CD4-positive, alpha-beta T cell treated with Interleukin-6 for 4 hours (primary cell): ENCODE data around the gene VAV2.
A peak's percentile ranks its signal among the peaks of the same experiment; 100 is the strongest.

Source experiments
- DNase-seq: peaks from one replicate; pipeline ENCODE4 v3.0.0-alpha.2; 2020; ENCODE audit warnings: mixed read lengths

The VAV2 gene

DNA sequence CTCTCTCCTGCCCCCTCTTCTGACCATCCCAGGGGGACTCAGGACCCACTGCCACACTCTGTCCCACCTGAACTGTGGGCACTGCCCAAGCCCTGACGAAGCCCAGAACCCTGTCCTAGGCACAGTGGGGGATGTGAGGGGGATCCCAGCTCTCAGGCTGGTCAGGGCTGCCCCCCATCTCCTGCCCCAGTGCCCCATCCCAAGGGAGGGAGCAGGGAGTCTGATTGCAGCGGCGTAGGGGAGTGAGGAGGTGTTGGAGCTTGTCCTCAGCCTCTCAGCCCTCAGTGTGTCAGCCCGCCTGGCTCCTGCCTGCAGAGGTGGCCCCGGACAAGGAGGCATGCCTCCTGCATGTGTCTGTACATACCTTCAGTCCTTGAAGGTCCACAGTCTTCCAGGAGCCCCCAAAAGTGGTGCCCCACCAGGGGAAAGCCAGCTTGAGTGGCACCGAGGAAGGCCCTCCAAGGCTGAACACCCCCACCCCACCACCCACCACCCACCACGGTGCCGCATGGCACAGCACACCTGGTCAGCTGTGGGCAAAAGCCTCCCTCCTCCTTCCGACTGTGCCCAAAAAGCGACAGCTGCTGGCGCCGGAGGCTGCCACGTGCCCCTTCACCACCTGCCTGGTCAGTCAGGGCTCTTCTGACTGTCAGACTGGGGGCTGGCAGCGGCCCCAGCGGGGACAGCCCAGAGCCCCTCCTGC, 254.9 kb downstream of the VAV2 start:
- no peak for DNase-seq

DNA sequence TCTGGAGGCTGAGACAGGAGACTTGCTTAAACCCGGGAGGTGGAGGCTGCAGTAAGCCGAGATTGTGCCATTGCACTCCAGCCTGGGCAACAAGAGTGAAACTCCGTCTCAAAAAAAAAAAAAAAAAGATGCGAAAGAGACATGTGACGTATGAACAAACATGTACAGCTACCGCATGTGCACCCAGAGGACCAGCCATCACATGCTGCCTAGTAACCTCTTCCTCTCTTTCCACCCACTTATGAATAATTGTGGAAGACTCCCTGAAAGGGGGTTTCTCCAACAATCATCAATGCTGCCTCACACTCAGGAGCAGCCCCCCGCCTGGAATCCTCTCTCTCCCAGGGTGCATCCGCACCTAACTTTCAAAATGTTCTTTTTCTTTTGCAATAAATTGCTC, 256.2 kb downstream of the VAV2 start:
- DNase-seq: no peak

DNA sequence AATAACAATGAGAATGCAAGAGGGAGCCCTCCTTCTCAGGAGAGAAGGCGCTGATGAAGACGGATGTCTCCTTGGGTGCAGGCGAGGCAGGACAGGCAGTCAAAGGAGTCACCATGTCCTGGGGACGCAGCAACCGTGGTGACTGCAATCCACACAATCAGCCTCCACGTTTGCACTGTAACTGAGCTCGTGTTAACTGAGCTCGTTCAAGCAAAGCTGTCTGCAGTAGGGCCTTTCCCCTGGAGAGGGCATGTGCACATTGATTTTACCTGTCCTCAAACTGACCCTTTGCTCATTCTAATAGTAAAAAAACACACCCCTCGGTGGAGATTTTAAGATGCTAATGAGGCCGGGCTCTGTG, 256.7 kb downstream of the VAV2 start:
- no peak for DNase-seq

DNA sequence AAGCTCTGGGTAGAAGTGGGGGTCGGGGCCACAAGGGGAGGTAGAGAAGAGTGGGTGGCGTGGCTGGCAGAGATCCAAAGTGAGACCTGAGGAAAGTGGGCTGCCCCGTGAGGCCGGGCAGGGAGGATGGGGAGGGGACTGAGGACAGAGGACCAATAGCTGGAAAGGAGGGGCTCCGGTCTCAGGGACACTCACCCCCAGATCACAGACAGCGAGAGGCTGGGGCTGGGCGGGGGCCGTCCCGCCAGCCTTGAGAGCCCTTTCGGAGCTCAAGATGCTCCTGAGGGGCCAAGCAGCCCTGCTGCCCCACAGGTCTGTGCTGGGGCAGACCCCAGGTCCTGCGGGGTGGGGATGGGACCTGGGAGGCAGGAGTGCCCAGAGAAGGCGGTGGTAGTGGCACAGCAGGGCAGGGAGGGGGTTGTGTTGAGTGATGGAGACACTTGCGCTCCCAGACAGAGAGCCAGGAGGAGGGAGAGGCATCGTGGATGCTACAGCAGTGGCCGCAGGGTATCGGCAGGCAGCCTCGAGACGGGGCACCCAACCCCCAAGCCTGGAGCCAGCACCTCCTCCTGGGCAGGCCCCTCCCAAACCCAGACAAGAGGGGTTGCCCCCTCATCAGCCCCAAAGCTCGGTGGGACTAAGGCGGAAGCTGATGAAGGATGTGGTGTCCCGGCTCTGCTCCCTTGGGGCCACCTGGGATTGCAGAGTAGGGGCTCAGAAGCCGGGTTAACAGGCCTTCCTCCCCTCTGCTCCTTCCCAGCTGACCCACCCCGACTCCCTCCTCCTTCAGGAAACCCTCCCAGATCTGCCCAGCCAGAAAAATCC, 257.3 kb downstream of the VAV2 start:
- no peak for DNase-seq

DNA sequence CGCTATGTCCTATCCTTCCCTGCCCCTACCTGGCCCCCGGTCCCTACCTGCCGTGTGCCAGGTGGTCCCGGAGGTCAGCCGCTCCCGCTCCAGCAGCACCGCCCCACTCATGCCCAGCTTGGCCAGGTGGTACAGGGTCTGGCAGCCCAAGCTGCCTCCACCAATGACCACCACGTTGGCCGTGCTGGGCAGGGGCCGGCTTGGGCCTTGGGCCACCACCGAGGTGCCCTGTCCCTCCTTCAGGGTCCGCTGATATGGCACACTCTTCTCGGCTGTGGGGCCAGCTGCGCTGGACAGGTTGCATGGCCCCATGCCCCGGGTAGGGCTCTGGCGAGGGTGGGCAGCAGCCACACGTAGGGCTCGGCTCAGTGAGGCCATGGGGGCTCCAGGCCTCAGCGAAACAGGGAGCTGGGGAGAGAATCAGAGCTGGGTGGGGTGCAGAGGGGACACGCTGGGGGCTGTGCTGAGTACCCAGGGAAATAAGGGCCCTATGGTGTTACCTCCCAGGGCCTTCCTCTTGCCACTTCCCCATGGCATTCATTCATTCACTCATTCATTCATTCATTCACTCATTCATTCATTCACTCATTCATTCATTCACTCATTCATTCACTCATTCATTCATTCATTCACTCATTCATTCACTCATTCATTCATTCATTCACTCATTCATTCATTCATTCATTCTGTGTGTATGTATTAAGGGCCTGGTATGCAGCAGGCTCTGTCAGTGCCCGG, 258.2 kb downstream of the VAV2 start:
- DNase-seq: no peak

DNA sequence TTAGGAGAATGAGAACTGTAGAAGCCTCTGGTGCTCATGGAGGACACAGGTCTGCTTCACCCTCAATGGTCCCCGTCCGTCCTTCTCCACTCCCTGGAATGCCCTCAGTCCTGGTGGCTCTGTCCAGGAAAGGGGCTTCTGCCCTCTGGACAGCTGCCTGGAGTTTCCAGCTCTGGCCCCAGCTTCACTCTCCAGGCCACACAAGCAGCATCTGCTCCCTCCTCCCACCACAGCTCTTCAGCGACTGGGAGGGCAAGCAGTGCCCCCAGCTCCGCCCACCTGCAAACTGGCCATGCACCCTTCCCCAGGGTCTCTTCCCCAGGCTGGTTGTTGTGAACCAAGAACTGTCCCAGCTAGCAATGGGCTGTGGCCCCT, 258.7 kb downstream of the VAV2 start:
- DNase-seq: no peak

DNA sequence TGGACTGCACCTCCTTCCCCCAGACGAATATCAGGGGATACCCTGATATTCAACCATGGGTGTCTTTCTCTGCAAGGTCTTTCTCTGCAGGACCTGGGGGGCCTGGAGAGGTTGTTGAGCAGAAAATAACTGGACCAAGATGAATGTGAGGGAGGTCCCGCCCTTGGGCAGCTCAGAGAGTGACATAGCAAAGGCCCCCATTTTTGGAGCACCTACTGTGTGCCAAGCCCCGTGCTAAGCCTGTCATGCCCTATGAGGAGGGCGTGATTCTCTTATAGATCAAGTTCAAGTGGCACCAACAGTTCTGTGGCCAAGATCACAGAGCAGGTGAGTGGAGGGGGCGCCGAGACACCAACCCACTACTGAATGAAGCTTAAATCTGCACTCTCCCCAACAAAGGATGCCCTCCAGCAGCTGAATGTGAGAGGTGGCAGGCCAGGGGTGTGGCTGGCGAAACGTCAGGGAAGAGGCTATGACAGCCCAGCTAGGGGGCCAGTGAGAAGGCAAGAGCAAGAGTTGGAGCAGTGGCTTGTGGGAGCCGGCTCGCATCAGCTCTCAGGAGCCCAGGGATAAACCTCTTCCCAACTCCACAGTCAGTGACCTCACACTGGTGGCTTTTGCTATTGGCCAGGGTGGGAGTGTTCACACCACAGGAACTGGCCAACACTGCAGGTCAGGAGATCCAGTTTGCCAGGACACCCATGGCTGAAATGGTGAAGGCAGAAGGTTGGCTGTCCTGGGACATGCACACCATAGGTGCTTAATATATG, 259.3 kb downstream of the VAV2 start:
- DNase-seq: no peak

DNA sequence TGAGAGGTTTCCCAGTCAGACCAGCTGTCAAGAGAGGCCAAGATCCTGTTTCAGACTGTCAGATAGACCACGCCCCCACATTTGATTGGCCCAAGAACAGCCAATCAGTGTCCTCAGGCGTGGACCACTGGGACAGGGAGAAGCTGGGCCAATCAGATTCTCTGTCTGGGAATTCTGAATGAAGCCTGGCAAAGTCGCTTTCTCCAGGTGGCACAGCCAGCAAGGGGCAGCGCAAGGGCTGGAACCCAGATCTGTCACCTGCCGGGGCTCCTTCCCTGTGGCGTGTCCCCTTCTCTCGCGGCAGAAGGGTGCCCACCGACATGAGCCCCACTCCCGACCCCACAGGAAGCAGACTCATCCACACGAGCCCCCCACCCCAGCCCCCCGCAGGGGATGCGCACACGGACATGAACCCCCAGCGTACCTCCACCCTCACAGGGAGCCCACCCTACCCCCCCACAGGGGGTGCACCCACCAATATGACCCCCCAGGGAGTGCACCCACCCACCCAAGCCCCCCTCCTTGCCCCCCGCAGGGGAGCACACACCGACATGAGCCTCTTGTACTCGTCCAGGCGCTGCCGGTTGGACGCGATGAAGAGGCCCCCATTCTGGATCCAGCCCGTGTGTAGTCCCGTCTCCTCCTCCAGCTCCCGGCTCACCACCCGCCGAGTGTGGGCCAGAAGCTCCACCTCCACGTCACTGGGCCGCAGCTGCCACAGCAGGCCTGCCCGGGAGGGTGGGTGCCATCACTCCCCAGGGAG, 260.1 kb downstream of the VAV2 start:
- no peak for DNase-seq

DNA sequence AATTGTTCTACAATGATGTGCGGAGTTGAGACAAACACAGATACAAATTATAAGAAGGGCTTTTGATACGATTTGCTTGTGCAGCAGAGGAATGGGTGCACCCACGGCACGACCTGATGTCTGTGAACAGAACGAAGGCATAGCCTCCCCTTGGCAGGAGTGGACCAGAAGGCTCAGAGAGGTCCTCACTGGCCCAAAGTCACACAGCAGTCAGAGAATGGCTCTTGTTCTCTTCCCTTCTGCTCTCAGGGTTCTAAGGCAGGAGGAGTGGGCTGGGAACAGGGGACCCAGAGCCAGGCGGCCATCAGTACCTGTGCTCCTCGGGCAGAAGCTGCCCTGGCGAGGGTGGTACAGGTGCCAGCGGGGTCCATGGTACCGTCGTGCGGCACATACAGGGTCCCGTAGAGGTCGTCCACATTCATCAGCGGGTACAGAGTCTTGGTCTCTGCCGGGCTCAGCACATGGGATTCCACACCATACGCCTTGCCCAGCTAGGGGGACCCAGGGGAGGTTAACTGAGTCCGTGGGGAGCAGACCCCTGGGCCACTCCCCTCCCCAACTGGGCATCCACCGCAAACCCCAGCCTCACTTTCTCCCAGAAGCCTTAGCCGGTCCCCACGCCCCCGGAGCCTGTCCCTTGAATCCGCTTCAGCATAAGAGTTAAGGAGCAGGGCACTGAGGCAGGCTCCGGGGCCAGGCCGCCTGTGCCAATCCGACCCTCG, 261.0 kb downstream of the VAV2 start:
- DNase-seq: no peak

DNA sequence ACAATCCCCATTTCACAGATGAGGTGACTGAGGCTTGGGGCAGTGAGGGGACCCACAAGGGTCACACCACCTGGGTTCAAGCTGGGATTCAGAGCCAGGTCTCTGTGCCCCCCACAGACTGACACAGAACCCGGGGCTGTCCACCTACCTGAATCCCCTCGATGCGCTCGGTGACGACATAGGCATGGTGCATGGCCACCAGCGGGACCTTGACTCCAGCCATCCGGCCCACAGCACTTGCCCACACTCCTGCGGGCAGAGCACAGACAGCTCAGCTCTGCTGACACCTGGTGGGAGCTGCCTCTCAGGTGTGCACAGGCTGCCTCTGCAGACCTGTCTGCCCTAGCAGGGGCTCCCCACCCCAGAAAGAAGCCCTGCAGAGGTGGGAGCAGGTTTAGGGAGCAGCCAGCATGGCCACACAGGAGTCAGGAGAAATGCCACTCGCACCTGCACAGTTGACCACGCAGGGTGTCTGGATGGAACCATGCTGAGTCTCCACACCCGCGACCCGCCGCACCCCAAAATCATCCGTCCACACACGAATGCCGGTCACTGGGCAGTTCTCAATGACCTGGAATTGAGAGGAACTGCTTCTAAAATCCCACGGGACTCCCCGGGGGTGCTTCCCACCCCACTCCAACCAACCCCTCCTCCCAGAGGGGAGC, 262.4 kb downstream of the VAV2 start:
- DNase-seq: no peak

DNA sequence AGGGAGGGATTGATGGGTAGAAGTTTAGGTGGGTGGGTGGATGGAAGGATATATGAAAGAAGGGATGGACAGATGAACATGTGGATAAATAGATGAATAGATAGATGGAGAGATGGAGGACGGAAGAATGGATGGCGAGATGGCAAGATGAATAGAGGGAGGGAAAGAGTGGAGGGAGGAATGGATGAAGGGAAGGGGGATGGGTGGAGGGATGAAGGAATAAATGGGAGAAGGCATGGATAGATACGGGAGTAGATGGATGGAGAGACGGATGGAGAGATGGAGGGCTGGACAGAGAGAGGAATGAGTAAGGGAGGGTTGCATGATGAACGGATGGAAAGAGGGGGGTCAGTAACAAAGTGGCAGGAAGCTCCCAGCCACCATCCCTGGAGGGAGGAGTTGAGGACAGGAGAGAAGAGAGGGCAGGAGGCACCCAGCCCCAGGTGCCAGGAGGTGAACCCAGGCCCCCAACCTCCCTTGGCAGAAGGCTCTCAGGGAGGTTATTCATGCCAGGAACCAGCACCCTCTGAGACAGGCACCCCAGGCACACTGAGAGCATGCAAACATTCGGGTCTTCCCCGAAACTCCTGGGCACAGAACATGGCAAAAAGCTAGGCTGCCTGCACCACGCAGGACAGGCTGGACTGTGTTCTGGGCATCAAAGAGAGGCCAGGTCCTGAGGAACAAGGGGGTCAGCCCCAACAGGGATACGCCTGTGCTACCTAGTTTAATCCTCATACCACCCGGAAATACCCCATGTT, 263.1 kb downstream of the VAV2 start:
- DNase-seq: no peak

DNA sequence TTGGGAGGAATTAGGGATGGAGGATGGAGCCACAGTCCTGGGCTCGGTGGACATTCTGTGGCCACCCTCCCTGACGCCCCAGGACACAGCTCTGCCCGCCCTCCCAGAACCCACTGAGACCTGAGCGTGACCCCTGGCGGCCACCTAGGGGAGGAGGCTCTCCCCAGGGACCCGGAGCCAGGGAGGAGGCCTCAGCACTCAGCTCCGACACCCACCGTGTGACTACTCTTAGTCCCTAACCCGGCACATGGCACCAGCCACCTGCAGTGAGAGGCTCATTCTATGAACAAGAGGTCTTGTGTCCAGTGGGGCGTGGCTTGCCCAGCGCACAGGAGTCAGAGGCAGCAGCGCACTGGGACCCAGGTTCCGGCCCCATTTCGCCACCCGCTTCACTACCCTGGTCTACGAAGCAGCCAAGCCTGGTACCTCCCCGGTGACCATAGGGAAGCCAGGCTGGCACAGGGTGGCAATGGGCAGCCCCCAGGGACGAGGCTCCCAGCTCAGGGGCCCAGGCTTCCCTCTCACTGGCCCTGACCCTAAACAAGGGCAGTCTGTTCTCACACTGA, 264.2 kb downstream of the VAV2 start:
- no peak for DNase-seq

DNA sequence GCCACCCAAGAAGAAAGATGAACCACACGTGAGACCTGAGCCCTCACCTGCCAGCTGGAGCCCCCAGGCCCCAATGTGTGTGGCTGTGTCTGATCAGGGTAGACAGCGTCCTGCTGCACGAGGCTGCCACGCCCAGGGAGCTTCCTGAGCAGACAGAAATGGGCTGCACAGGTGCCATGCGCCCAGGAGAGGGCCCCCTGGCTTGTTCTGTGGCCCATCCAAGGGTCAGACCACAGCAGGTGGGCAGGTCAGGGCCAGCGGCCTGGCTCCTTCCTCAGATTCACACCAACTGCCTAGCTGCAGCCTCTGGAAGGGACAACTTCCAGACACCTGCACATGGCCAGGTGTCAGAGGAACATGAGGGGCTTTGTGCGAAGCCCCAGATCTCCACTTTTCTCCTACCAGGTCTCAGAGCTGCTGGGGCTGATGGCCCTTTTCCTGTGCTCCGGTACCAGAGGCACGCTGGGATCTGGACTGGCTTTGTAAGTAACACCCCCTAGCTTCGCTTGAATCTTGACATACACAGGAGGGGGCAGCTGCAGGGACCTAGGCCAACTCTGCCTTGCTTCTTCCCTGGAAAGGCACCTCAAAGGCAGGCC, 264.7 kb downstream of the VAV2 start:
- no peak for DNase-seq

DNA sequence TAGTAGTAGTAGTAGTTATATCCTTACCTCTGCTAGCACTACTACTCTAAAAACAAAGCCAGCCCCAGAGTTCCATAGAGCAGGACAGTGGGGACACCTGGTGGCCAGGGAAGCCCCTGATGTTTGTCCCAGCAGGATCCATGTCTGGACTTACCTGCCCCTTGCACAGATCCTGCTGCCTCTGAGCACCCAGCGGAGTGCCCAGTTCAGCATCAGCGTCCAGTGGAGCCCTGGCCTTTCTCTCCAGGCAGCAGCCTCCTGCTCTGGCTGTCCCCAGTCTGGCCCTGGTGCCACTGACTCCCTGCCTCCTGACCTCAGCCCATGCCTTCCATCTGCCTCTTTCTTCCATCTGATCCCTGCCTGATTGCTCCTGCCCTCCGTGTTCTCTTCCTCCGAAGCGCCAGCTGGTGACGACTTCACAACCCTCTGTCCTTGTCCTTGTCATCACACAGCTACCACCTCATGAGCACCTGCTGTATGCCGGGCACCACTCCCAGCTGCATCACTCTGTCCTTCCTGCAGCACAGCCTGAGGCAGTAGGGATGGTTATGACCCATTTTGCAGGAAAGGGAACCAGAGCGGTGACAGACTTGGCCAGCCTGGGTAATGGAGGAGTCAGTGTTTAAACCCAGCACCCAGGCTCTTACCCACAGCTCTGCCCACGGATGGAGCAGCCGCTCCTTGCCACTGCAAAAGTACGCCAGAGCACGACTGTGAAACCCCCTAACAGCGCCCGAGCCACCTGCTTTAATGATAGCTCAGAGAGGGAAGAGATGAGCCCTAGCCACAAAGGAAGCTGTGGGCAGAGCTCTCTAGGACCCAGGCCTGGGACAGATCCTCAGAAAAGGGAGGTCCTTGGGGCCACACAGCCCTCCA, 265.5 kb downstream of the VAV2 start:
- peak; percentile 77 for DNase-seq

DNA sequence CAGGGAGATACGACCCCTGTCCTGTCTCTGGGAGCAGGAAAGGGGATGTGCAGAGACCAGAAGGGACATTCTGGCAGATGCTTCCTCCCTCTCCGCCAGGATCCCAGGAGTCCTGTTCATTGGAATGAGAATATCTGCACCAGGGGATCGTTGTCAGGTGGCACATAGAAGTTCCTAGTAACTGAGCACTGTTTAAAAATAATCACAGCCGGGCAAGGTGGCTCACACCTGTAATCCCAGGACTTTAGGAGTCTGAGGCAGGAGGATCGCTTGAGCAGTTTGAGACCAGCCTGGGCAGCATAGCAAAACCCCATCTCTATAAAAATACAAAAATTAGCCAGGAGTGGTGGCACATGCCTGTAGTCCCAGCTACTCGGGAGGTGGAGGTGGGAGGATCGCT, 266.2 kb downstream of the VAV2 start:
- no peak for DNase-seq

DNA sequence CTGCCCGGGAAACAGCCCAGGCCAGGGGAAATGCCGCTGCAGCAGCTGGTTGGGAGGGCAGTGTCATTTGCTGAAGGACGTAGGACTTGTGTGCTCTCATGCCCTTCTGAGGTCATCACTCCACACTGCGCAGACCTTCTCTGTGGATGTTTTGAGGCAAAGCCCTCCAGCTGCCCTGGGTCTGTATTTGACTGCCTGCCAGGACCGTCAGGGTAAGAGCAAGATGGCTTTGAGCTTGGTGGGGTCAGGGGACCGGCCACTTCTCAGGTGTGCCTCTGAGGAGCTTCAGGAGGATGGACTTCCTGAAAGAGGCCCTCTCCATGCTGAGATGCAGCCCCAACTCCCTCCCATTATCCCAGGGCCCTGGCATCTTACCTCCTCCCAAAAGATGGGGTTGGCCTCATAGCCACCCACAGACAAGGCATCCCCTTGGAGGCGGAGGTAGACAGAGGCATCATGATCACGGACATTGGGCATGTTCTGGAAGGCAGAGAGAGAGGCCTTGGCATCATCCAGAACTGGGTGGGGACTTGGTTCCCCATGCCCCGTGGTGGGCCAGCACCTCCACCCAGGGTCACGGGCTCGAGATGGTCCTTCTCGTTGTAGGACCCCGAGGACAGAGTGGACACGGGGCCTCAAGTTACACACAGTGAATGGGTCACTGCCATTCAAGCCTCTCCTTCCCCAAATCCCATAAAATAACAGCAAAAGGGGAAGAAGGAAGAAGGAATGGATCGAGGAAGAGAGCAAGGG, 273.4 kb downstream of the VAV2 start:
- no peak for DNase-seq
